ENCODE results near the gene ATG4C.

The ATG4C gene

GRCh38 chr1:62905872-62906271, 121.9 kb downstream of the ATG4C start:
- no peak for DNase-seq

DNA sequence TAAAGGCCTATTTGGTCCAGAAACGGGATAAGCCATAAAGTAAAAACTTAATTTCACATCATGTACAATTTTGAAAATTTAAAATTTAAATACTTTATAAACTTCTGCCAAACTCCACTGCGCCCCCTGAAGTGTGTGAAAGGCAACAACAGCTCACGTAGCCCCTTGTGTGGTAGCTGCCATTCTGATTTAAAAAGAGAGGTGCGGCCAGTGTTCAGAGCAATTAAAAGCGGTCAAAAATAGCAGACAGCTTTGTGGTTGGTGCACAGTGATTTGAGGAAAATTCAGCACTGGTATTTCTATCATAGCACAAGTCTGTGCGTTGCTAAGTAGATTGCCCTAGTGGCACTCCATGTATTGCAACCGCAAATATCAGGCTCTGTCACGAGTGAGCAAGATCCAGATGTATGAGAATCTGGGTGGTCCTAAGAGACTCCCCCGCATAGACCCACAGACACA, 122.5 kb downstream of the ATG4C start:
- no peak for DNase-seq

DNA sequence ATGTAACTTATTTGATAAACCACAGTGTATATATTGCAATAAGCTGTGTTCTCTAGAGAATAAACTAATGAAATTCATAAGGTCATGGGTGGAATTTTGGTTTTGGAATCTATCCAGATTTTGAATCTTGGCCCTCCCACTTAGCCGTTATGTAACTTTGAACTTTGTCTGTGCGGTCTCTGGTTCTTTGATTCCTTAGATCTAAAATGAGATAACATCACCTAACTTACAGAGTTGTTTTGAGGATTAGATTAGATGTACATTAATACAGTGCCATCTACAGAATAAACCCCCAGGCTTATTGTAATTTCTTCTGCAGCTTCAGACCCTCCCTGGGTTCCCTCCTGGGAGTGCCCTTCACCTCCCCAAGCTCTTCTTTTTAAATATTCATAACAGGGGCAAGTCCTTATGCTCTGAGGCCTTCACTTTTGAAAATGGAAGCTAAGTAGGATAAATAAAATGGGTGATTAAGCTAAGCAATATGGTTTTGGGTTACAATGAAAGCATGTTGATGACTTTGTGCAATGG, 124.3 kb downstream of the ATG4C start:
- DNase-seq, result no peak

GRCh38 chr1:62912028-62912638, 128.2 kb downstream of the ATG4C start:
- no peak for DNase-seq
